ENCODE measurements around the gene PDP2. TPM values are rescaled to one million over a fixed set of nuclear protein-coding genes. Genes with fewer than 3 reads are reported as not detected.

Gene PDP2
- total and polyA plus RNA-seq, 2 donors (not counting 3 experiments of a cell fraction or from before 2014, with no cell fraction given) = 4.4 to 9.3 TPM

DNA sequence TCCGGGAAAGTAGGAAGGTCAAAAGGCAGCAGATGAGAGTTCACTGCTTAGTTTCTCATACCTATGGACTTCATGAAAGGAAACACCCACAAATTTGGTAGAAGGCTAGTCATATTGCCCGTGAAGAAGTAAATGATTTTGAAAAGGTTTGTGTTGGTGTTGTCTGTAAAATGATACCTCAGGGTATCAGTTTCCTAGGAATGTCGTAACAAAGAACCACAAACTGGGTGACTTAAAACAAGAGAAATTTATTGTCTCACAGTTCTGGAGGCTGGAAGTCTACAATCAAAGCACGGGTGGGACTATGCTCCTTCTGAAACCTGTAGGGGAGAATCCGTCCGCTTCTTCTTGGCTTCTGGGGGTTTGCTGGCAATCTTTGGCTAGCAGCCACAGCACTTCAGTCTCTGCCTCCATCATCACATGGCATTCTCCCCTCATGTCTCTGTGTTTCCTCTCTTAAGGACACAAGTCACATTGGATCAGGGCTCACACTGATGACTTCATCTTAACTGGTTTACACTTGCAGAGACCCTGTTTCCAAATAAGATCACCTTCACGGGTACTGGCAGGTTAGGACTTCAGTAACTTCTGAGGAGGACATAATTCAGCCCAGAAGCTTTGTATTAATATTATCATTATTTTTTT, 47.5 kb upstream of the PDP2 start:
- ChIA-PET POLR2A (no interaction called here), CTCF (interaction anchor here (3.5 to 4.2 kb wide), 2 partner anchors 34 to 35 kb away, joined by 32 to 153 read pairs; no protein-coding TSS in a partner anchor)
- Histone ChIP-seq H3K36me3 (ENCODE audit: control insufficient read depth in 2 of 2, extremely low read depth in 1 of 2, insufficient read depth in 2 of 2, low read length in 2 of 2) (peaks cover 0 to 2% of the 10 kb centered on the region in 2 experiments), H3K79me2 (ENCODE audit: control insufficient read depth, insufficient read depth, low read length) (peaks cover 21% of the 10 kb centered on the region), H4K20me1 (replicated peaks; ENCODE audit: control insufficient read depth, extremely low read depth, insufficient read depth, low read length) (no peaks in the 10 kb centered on the region), H3K9me1 (replicated peaks; ENCODE audit: control insufficient read depth, extremely low read depth, insufficient read depth, low read length) (no peaks in the 10 kb centered on the region), H3K27ac (ENCODE audit: insufficient read depth, low read depth, low read length) (no peak overlapping the region), H3K9ac (replicated peaks; ENCODE audit: extremely low read depth, insufficient read depth, low read length) (no peak overlapping the region), H3K9me3 (replicated peaks; ENCODE audit: control insufficient read depth, insufficient read depth, low read length) (no peaks in the 10 kb centered on the region), H3K4me2 (ENCODE audit: insufficient read depth, low read length) (no peak overlapping the region), H2AFZ (ENCODE audit: low read depth, low read length) (no peak overlapping the region), H3K4me3 (replicated peaks in 1 of 3; ENCODE audit: insufficient read depth in 1 of 3, low read depth in 1 of 3, low read length in 3 of 3) (no peak overlapping the region), H3K4me1 (ENCODE audit: control insufficient read depth, extremely low read depth, insufficient read depth, low read length) (peaks cover 8% of the 10 kb centered on the region), H3K27me3 (ENCODE audit: control insufficient read depth in 2 of 2, insufficient read depth in 2 of 2, low read length in 2 of 2) (peaks cover 2 to 15% of the 10 kb centered on the region in 2 experiments)
- intact Hi-C loops (cut with micrococcal nuclease) = loop anchor here (5.0 kb wide), 1 partner anchor 80 kb away; the partner anchor contains the start of gene DYNC1LI2
- FAIRE-seq = no peak
- TF ChIP-seq GATA2 (IDR thresholded peaks at IDR 0.05; ENCODE audit: insufficient read depth, insufficient read length, low read depth, low read length) (no peak), POLR2A (IDR thresholded peaks at IDR 0.05; ENCODE audit: low read depth, low read length) (no peak), EZH2 (IDR thresholded peaks at IDR 0.05; ENCODE audit: borderline replicate concordance, low read depth, low read length, severe bottlenecking) (no peak), FOS (IDR thresholded peaks at IDR 0.05; ENCODE audit: borderline replicate concordance, insufficient read depth, low read length) (no peak), JUN (IDR thresholded peaks at IDR 0.05; ENCODE audit: borderline replicate concordance, insufficient read depth, insufficient read length, low read depth) (no peak), CTCF (IDR thresholded peaks at IDR 0.05; ENCODE audit: extremely low read depth in 1 of 2, insufficient read depth in 1 of 2, low read depth in 1 of 2, low read length in 2 of 2) (no peak), MYC (IDR thresholded peaks at IDR 0.05; ENCODE audit: low read depth, low read length) (no peak), POLR2AphosphoS5 (IDR thresholded peaks at IDR 0.05; ENCODE audit: insufficient read depth, low read depth, low read length) (no peak)
- TF ChIP-seq, protein P1, sequence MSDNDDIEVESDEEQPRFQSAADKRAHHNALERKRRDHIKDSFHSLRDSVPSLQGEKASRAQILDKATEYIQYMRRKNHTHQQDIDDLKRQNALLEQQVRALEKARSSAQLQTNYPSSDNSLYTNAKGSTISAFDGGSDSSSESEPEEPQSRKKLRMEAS (IDR thresholded peaks at IDR 0.05; ENCODE audit: insufficient read depth, insufficient read length) = no peak
- dilution Hi-C loops (cut with MboI; ENCODE audit: extremely low pct_ligation_motif_present, low sequenced_read_pairs) = no loop called here
- BruUV-seq (replicated peaks) = no TSS peak
- no peak for DNase-seq (ENCODE audit: low read depth, low spot score)
